ENCODE data around the gene TMBIM1.

DNA sequence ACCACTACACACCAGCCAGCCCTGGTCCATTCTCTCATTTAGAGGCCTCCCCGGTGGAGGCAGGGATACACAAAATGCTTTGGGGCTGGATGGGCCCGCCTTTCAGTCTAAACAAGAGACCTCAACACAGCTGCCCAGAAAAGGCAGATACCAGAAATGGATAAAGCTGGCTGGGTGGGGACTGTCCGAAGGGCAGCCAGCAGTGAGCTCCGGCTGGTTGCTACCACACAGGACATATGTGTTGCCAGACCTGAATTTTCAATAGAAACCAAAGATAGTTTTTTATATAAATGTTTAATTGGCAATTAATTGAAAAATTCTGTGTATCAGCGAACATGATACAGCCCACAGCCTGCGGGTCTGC, 30.1 kb downstream of the TMBIM1 start:
- TF ChIP-seq POLR2AphosphoS5 (IDR thresholded peaks at IDR 0.05; ENCODE audit: low read depth, low read length) = no peak
- no peak for TF ChIP-seq REST (IDR thresholded peaks at IDR 0.05; ENCODE audit: insufficient read depth in 1 of 2, low read depth in 2 of 2, low read length in 1 of 2)
- TF ChIP-seq, protein P1, sequence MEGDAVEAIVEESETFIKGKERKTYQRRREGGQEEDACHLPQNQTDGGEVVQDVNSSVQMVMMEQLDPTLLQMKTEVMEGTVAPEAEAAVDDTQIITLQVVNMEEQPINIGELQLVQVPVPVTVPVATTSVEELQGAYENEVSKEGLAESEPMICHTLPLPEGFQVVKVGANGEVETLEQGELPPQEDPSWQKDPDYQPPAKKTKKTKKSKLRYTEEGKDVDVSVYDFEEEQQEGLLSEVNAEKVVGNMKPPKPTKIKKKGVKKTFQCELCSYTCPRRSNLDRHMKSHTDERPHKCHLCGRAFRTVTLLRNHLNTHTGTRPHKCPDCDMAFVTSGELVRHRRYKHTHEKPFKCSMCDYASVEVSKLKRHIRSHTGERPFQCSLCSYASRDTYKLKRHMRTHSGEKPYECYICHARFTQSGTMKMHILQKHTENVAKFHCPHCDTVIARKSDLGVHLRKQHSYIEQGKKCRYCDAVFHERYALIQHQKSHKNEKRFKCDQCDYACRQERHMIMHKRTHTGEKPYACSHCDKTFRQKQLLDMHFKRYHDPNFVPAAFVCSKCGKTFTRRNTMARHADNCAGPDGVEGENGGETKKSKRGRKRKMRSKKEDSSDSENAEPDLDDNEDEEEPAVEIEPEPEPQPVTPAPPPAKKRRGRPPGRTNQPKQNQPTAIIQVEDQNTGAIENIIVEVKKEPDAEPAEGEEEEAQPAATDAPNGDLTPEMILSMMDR (IDR thresholded peaks at IDR 0.05) = no peak
- TF ChIP-seq SIN3A (IDR thresholded peaks at IDR 0.05; ENCODE audit: borderline replicate concordance, insufficient read depth, low read depth, low read length) = no peak
- no peak for TF ChIP-seq TCF7L2 (IDR thresholded peaks at IDR 0.05; ENCODE audit: low read depth, low read length)
